GM12875 (cell line): ENCODE data around the gene APMAP.

Source experiments
- H3K4me3 ChIP-seq: one replicate; pipeline ENCODE4 v1.5.1; 2011; ENCODE audit warnings: low read depth, low read length, control low read depth
- CTCF ChIP-seq: IDR thresholded peaks from 2 replicates; pipeline ENCODE4 v1.5.1; 2011; ENCODE audit warnings: low read depth, mild to moderate bottlenecking, control low read depth, inconsistent platforms, low read length, moderate library complexity, borderline replicate concordance; ENCODE audit not compliant: insufficient read depth

The APMAP gene

DNA sequence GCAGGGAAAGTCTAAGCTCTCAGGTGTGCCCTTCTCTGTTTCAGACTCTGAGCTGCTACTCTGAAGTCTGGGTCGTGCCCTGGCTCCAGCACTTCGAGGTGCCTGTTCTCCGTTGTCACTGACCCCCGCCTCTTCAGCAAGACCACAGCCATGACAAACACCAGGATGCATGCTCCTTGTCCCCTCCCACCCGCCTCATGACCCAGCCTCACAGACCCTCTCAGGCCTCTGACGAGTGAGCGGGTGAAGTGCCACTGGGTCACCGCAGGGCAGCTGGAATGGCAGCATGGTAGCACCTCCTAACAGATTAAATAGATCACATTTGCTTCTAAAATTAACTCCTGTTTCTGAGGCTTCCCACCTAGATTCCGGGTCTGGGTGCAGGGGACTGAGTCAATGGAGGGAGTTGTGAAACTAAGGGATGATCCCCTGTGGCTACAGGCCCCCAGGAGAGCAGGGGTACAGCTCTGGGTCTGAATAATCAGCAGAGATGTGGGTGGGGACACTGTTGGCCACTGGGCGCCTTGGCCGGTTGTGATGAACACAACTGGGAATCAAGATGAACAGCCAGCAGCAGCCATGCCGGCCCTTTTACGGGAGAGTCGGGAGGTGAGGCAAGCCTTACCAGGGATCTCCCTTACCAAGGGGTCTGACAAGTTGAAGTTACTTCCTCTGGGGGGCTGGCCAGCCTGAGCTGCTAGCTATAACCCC, 32.8 kb downstream of the APMAP start:
- no peak for TF ChIP-seq CTCF
- H3K4me3 ChIP-seq: no peak overlapping the region

DNA sequence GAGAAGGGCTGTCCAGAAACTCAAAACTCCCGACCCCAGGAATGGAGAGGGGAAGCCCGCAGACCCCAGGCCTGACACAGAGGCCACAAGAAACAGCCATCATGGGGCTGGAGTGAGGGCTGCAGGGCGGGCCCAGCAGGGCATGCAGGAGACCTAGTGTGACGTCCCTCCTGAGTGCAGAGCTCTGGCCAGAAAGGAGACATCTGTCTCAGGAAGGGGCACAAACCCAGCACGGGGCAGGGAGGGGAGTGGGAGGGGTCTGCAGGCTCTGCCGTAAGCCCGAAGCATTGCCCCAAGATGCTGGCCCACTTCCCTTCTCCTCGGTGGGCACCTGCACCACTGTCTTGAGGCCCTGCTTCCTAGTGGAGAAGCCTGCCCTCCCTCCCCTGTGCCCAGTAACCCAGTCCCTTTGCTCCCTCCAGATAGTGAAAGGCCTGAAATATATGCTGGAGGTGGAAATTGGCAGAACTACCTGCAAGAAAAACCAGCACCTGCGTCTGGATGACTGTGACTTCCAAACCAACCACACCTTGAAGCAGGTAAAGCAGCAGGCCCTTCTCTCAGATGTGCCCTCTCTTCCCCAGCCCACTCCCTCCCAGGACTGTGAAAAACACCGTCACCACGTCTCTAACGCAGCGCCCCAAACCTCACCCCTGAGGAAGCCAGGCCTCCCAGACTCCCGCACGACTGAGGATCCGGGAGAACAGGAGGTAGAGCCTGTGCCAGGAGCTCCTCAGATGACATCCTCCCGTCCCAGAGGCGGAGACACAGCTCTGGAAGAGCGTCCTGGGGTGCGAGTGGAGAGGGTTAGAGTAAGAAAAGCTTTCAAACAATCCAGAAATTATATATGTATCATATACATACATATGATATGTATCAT, 33.8 kb downstream of the APMAP start:
- H3K4me3 ChIP-seq: no peak overlapping the region
- TF ChIP-seq CTCF: no peak

DNA sequence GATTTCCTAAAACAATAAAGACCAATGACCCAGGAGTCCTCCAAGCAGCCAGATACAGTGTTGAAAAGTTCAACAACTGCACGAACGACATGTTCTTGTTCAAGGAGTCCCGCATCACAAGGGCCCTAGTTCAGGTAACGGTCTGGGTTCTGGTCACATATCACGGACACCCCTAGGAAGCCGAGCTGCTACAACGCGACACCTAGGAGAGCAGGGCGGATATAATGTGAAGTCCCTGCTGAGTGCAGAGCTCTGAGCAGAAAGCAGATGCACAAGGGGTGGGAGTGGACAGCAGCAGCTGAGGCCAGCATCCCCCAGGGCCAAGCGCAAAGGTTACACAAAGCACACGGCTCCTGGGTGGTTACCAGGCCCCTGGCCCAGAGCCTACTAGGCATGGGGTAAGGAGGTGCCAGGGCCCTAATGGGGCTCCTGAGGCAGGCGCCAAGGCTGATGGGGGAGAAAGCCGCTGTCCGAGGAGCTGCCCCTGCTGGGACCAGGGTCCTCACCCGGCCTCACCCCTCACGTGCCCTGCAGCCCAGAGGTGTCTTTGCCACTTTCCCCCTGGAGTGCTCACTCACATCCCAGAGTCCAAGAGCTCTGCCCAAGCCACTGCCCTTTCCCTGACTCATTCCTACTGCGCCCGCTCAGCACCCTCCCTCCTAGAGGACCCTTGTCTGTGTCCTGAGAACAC, 35.1 kb downstream of the APMAP start:
- TF ChIP-seq CTCF: no peak

DNA sequence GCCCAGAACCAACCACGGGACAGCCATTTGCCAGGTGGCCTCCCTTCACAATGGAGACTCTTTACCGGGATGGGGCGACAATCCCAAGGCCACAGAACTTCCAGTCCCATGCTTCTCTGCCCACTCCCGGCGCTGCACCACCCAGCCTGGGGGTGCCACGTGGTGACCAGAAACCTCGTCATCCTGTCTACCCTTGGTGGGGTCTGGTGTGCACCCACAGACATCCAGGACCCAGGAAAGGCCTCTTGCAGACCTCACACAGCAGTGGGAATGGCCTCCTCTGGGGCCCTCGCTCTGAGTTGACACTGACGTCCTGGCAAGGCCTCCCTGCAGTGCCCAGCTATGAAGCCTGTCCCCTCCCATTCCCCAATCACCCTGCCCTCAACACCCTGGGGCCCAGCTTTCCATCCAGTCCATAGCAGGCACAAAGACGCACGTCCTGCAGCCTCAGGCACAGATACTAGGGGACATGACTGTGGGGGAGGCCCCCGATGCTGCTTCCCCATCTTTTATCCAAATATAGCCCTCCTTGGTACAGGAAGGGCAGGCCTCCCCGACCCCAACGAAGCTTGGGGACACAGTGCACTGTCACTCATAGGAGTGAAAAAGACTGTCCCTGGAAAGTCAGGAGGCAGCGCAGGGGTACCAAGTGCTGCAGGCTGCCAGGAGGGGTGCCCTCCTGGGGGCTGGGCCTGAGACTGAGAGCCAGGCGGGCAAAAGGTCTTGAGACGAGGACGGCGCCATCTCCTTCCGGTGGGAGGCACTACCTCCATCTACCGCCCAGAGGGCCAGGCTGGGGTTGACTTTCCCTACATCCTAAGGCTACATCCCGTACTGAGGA, 36.3 kb downstream of the APMAP start:
- H3K4me3 ChIP-seq: no peak overlapping the region
- TF ChIP-seq CTCF: no peak

More for the DNA sequence above, 35.1 kb downstream of the APMAP start:
- H3K4me3 ChIP-seq: no peak overlapping the region

- no peak for TF ChIP-seq CTCF
- no peak overlapping the region for H3K4me3 ChIP-seq
Measured at GRCh38 chr20:24955045-24955444, 37.5 kb downstream of the APMAP start.

DNA sequence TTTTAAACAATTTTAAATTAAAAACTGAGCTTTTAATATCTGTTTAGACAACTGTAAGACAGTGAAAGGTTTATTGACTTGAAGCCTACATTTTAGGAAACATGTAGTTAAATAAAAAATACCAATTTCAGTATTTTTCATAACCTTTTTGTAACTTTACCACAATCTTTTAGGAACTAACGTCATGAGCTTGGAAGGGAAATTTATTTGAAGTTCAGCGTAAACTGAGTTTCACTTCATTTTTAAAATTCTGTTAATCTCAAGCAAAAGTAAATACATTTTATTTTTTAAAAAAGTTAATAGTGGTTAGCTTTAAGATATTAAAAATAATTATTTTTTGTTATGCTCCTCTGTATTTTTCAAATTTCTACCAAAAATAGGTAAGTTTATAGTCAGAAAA, 38.0 kb downstream of the APMAP start:
- no peak overlapping the region for H3K4me3 ChIP-seq
- TF ChIP-seq CTCF: no peak
